ENCODE data around the gene TRMT1. TPM values are rescaled to one million over a fixed set of nuclear protein-coding genes. Genes with fewer than 3 reads are reported as not detected.
A peak's percentile ranks its signal among the peaks of the same experiment; 100 is the strongest.

TRMT1 gene
- total RNA-seq, 1 experiment from 2014 or later = 109 TPM

DNA sequence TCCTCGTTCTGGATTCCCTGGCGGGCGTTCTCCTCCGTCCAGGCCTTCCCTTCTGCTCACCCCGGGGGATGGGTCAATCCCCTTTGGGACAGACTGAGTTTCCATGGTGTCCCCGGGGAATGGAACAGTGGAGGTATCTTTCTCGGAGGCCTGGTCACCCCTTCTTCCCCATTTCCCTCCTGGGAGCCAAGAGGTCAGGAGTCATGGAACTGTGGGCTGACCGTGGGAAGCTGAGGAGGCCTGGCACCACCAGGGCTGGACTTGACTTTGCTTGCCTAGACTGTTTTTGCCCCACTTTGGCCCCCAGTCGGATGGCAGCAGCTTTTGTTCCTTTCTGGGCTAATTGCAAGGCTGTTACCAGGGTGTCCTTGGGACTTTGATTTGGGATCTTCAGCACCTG, 3.5 kb upstream of the TRMT1 start:
- no peaks in the 10 kb centered on the region for H3K9me3 ChIP-seq (ENCODE audit: low read depth, low read length, poor library complexity, severe bottlenecking)
- H3K4me3 ChIP-seq (ENCODE audit: low read depth, low read length, poor library complexity, severe bottlenecking) = peak overlapping the region; percentile 82
- H3K4me1 ChIP-seq (ENCODE audit: insufficient read depth, low read length, poor library complexity, severe bottlenecking) = peaks cover 47% of the 10 kb centered on the region
- H3K36me3 ChIP-seq (ENCODE audit: insufficient read depth, low read length, poor library complexity, severe bottlenecking) = peaks cover 13% of the 10 kb centered on the region
- CTCF ChIA-PET = interaction anchor here (0.8 kb wide), 1 partner anchor 30 kb away, joined by 3 read pairs; the partner anchor contains the start of genes IER2 and STX10
- no peak for DNase-seq (ENCODE audit: low spot score)
- H3K27ac ChIP-seq (ENCODE audit: low read depth, low read length, poor library complexity, severe bottlenecking) = peak overlapping the region; percentile 95
- POLR2A ChIA-PET (ENCODE audit: low non-redundant PET) = interaction anchor here (1.0 kb wide), 1 partner anchor 32 kb away, joined by 3 read pairs; no protein-coding TSS in a partner anchor
- no peaks in the 10 kb centered on the region for H3K27me3 ChIP-seq (replicated peaks; ENCODE audit: insufficient read depth, low read depth, low read length, poor library complexity)
- intact Hi-C loops (cut with micrococcal nuclease; ENCODE audit: unreplicated experiment) = no loop called here
- BruUV-seq (replicated peaks) = no TSS peak
- TF ChIP-seq EZH2 (IDR thresholded peaks at IDR 0.05; ENCODE audit: borderline replicate concordance, low read depth, low read length, poor library complexity, severe bottlenecking) = no peak
- TF ChIP-seq, protein P1, sequence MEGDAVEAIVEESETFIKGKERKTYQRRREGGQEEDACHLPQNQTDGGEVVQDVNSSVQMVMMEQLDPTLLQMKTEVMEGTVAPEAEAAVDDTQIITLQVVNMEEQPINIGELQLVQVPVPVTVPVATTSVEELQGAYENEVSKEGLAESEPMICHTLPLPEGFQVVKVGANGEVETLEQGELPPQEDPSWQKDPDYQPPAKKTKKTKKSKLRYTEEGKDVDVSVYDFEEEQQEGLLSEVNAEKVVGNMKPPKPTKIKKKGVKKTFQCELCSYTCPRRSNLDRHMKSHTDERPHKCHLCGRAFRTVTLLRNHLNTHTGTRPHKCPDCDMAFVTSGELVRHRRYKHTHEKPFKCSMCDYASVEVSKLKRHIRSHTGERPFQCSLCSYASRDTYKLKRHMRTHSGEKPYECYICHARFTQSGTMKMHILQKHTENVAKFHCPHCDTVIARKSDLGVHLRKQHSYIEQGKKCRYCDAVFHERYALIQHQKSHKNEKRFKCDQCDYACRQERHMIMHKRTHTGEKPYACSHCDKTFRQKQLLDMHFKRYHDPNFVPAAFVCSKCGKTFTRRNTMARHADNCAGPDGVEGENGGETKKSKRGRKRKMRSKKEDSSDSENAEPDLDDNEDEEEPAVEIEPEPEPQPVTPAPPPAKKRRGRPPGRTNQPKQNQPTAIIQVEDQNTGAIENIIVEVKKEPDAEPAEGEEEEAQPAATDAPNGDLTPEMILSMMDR (conservative IDR thresholded peaks at IDR 0.05; ENCODE audit: low read depth, low read length) = no peak

DNA sequence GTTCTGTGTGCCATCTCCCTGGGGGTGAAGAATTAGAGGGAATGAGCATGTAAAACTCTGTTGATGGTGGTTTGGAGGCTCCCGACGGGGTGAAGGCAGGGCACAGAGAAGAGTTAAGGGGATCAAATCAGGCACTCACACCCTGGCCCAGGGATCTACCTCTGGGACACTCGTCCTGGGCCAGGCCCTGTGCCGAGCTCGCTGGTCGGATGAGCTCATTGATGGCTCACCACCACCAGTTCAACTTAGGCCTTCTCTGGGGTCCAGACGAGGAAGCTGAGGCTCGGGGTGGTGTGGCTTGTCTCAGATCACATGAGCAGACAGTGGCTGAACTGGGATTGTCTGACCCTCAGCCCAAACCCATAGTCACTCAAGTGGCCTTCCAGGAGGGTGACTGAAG, 3.1 kb upstream of the TRMT1 start:
- peaks cover 48% of the 10 kb centered on the region for H3K4me1 ChIP-seq (ENCODE audit: insufficient read depth, low read length, poor library complexity, severe bottlenecking)
- H3K27me3 ChIP-seq (replicated peaks; ENCODE audit: insufficient read depth, low read depth, low read length, poor library complexity) = no peaks in the 10 kb centered on the region
- CTCF ChIA-PET = no interaction called here
- no peak for TF ChIP-seq EZH2 (IDR thresholded peaks at IDR 0.05; ENCODE audit: borderline replicate concordance, low read depth, low read length, poor library complexity, severe bottlenecking)
- TF ChIP-seq, protein P1 (conservative IDR thresholded peaks at IDR 0.05; ENCODE audit: low read depth, low read length) = no peak
- POLR2A ChIA-PET (ENCODE audit: low non-redundant PET) = interaction anchor here (1.0 kb wide), 1 partner anchor 33 kb away, joined by 3 read pairs; no protein-coding TSS in a partner anchor
- peaks cover 17% of the 10 kb centered on the region for H3K36me3 ChIP-seq (ENCODE audit: insufficient read depth, low read length, poor library complexity, severe bottlenecking)
- no peaks in the 10 kb centered on the region for H3K9me3 ChIP-seq (ENCODE audit: low read depth, low read length, poor library complexity, severe bottlenecking)
- DNase-seq (ENCODE audit: low spot score) = no peak
- BruUV-seq (replicated peaks) = no TSS peak
- H3K27ac ChIP-seq (ENCODE audit: low read depth, low read length, poor library complexity, severe bottlenecking) = peak overlapping the region; percentile 95
- H3K4me3 ChIP-seq (ENCODE audit: low read depth, low read length, poor library complexity, severe bottlenecking) = peak overlapping the region; percentile 82
- intact Hi-C loops (cut with micrococcal nuclease; ENCODE audit: unreplicated experiment) = loop anchor here (2.0 kb wide), 1 partner anchor 31 kb away; the partner anchor contains the start of genes IER2 and STX10

DNA sequence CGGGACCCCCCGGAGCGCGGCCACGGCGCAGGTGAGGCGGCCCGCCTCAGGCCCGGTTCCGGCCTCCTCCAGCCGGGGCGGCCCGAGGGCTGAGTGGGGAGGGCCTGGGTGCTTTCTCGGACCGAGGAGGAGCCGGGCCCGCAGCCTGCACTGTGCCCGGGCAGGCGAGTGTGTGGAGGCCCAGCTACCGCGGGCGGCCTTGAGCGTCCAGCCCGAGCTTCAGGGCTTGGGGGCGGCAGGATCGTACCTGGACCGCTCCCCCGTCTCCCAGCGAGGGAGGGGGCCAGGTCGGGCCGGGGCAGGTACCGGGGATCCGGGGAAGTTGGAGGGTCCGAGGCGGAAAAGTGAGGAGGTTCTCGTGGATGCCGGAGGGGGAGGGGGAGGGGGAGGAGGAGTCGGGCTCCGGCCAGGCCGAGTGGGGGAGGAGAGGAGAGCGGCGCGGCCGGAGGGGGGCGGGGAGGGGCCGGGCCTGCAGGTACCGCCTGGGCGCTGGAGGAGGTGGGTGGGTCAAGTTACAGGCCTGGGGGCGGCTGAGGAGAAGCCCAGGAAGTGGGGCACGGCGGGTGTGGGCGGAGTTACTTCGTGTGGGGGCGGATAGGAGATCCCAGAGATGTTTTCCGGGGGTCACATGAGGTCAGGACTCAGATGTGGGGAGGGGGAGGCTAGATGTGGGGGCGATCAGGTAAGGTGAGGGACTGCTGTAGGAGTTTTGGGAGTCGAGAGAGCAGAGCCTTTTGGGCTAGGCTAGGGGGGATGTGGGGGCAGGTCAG, 2.1 kb upstream of the TRMT1 start:
- peaks cover 46% of the 10 kb centered on the region for H3K4me1 ChIP-seq (ENCODE audit: insufficient read depth, low read length, poor library complexity, severe bottlenecking)
- no peak for TF ChIP-seq EZH2 (IDR thresholded peaks at IDR 0.05; ENCODE audit: borderline replicate concordance, low read depth, low read length, poor library complexity, severe bottlenecking)
- TF ChIP-seq, protein P1 (conservative IDR thresholded peaks at IDR 0.05; ENCODE audit: low read depth, low read length) = no peak
- no peaks in the 10 kb centered on the region for H3K9me3 ChIP-seq (ENCODE audit: low read depth, low read length, poor library complexity, severe bottlenecking)
- peak; percentile 44 for DNase-seq (ENCODE audit: low spot score)
- H3K27me3 ChIP-seq (replicated peaks; ENCODE audit: insufficient read depth, low read depth, low read length, poor library complexity) = no peaks in the 10 kb centered on the region
- no TSS peak for BruUV-seq (replicated peaks)
- H3K27ac ChIP-seq (ENCODE audit: low read depth, low read length, poor library complexity, severe bottlenecking) = peak overlapping the region; percentile 95
- peaks cover 15% of the 10 kb centered on the region for H3K36me3 ChIP-seq (ENCODE audit: insufficient read depth, low read length, poor library complexity, severe bottlenecking)
- intact Hi-C loops (cut with micrococcal nuclease; ENCODE audit: unreplicated experiment) = loop anchor here (2.0 kb wide), 1 partner anchor 32 kb away; the partner anchor contains the start of genes IER2 and STX10
- ChIA-PET CTCF (no interaction called here), POLR2A (ENCODE audit: low non-redundant PET) (interaction anchor here (1.8 kb wide), 1 partner anchor 34 kb away, joined by 6 read pairs; no protein-coding TSS in a partner anchor)
- peak overlapping the region; percentile 82 for H3K4me3 ChIP-seq (ENCODE audit: low read depth, low read length, poor library complexity, severe bottlenecking)
